ENCODE measurements around the gene RBMX. TPM values are rescaled to one million over a fixed set of nuclear protein-coding genes. Genes with fewer than 3 reads are reported as not detected.
"Not testable (repeated sequence)": the region's sequence is repeated elsewhere in the genome, so short reads cannot be mapped to it uniquely, and the experiment has no call there.

The RBMX gene
- total RNA-seq, 1 donor from 2014 or later: 445 TPM

DNA sequence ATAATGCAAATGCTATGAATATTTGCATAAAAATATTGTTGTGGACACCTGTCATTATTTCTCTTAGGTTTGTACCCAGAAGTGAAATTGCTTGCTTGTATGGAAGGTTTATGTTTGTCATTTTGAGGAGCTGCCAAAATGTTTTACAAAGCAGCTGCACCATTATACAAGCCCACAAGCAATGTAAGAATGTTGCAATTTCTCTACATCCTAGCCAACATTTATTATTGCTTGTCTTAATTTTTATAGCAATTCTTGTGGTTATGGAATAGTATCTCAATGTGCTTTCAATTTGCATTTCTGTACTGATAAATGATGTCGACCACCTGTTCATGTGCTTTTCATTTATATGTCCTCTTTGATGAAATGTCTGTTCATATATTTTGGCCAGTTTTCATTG, 18.7 kb upstream of the RBMX start:
- DNase-seq (ENCODE audit: low spot score, unreplicated experiment): no peak
- H3K27ac Mint-ChIP-seq: no peak overlapping the region
- no peak overlapping the region for H3K4me3 Mint-ChIP-seq (ENCODE audit: low read depth)
- H3K27me3 Mint-ChIP-seq: no peaks in the 10 kb centered on the region
- peaks cover 1% of the 10 kb centered on the region for H3K4me1 Mint-ChIP-seq (ENCODE audit: low read depth)
- no peaks in the 10 kb centered on the region for H3K36me3 Mint-ChIP-seq (ENCODE audit: insufficient read depth)
- peaks cover 4% of the 10 kb centered on the region for H3K9me3 Mint-ChIP-seq (ENCODE audit: low read depth)
- TF ChIP-seq, protein P1, sequence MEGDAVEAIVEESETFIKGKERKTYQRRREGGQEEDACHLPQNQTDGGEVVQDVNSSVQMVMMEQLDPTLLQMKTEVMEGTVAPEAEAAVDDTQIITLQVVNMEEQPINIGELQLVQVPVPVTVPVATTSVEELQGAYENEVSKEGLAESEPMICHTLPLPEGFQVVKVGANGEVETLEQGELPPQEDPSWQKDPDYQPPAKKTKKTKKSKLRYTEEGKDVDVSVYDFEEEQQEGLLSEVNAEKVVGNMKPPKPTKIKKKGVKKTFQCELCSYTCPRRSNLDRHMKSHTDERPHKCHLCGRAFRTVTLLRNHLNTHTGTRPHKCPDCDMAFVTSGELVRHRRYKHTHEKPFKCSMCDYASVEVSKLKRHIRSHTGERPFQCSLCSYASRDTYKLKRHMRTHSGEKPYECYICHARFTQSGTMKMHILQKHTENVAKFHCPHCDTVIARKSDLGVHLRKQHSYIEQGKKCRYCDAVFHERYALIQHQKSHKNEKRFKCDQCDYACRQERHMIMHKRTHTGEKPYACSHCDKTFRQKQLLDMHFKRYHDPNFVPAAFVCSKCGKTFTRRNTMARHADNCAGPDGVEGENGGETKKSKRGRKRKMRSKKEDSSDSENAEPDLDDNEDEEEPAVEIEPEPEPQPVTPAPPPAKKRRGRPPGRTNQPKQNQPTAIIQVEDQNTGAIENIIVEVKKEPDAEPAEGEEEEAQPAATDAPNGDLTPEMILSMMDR (IDR thresholded peaks at IDR 0.05; ENCODE audit: unreplicated experiment): no peak

- not testable (repeated sequence) for H3K9me3 Mint-ChIP-seq (ENCODE audit: low read depth); H3K4me3 Mint-ChIP-seq (ENCODE audit: low read depth); H3K4me1 Mint-ChIP-seq (ENCODE audit: low read depth); H3K36me3 Mint-ChIP-seq (ENCODE audit: insufficient read depth); DNase-seq (ENCODE audit: low spot score, unreplicated experiment); H3K27me3 Mint-ChIP-seq; H3K27ac Mint-ChIP-seq
These were observed 18.2 kb upstream of the RBMX start for GRCh38 chrX:136898752-136899151.

GRCh38 chrX:136896121-136896914, 15.8 kb upstream of the RBMX start:
- Mint-ChIP-seq H3K36me3 (ENCODE audit: insufficient read depth) (no peaks in the 10 kb centered on the region), H3K27ac (no peak overlapping the region), H3K4me3 (ENCODE audit: low read depth) (no peak overlapping the region), H3K4me1 (ENCODE audit: low read depth) (peaks cover 1% of the 10 kb centered on the region), H3K27me3 (no peaks in the 10 kb centered on the region), H3K9me3 (ENCODE audit: low read depth) (peaks cover 10% of the 10 kb centered on the region)
- TF ChIP-seq, protein P1 (IDR thresholded peaks at IDR 0.05; ENCODE audit: unreplicated experiment): no peak
- DNase-seq (ENCODE audit: low spot score, unreplicated experiment): no peak

GRCh38 chrX:136892412-136892811, 11.9 kb upstream of the RBMX start:
- no peak for DNase-seq (ENCODE audit: low spot score, unreplicated experiment)
- peaks cover 1% of the 10 kb centered on the region for H3K4me1 Mint-ChIP-seq (ENCODE audit: low read depth)
- H3K27ac Mint-ChIP-seq: no peak overlapping the region
- no peak overlapping the region for H3K4me3 Mint-ChIP-seq (ENCODE audit: low read depth)
- TF ChIP-seq, protein P1 (IDR thresholded peaks at IDR 0.05; ENCODE audit: unreplicated experiment): no peak
- H3K27me3 Mint-ChIP-seq: no peaks in the 10 kb centered on the region
- peaks cover 11% of the 10 kb centered on the region for H3K9me3 Mint-ChIP-seq (ENCODE audit: low read depth)
- no peaks in the 10 kb centered on the region for H3K36me3 Mint-ChIP-seq (ENCODE audit: insufficient read depth)

GRCh38 chrX:136890596-136890995, 10.1 kb upstream of the RBMX start:
- H3K27me3 Mint-ChIP-seq; H3K4me1 Mint-ChIP-seq (ENCODE audit: low read depth); H3K4me3 Mint-ChIP-seq (ENCODE audit: low read depth); H3K36me3 Mint-ChIP-seq (ENCODE audit: insufficient read depth); DNase-seq (ENCODE audit: low spot score, unreplicated experiment); H3K27ac Mint-ChIP-seq: not testable (repeated sequence)
- peaks cover 11% of the 10 kb centered on the region for H3K9me3 Mint-ChIP-seq (ENCODE audit: low read depth)

DNA sequence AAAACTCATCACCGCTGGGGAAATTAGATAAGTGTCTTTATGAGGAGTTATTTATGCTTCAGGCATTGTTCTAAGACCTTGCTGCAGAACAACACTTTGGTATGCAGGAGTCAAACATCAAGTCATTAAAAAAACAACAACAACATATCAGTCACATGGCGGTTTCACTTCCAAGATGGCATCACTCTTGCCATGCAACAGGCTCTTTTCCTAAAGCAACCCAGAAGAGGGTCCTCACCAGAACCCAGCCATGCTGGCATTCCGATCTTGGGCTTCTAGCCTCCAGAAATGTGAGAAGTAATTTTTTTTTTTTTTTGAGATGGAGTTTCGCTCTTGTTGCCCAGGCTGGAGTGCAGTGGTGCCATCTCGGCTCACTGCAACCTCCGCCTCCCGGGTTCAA, 8.7 kb upstream of the RBMX start:
- TF ChIP-seq, protein P1 (IDR thresholded peaks at IDR 0.05; ENCODE audit: unreplicated experiment): no peak
- DNase-seq (ENCODE audit: low spot score, unreplicated experiment): no peak
- H3K27ac Mint-ChIP-seq: no peak overlapping the region
- no peaks in the 10 kb centered on the region for H3K4me1 Mint-ChIP-seq (ENCODE audit: low read depth)
- no peak overlapping the region for H3K4me3 Mint-ChIP-seq (ENCODE audit: low read depth)
- H3K27me3 Mint-ChIP-seq: no peaks in the 10 kb centered on the region
- peaks cover 12% of the 10 kb centered on the region for H3K9me3 Mint-ChIP-seq (ENCODE audit: low read depth)
- H3K36me3 Mint-ChIP-seq (ENCODE audit: insufficient read depth): no peaks in the 10 kb centered on the region
